Suprapubic skin (tissue), 4 donors: ENCODE data around the gene PEPD. TPM values are rescaled to one million over a fixed set of nuclear protein-coding genes. Genes with fewer than 3 reads are reported as not detected.

Source experiments
- DNase-seq, 2 donors: peaks; one replicate each; pipeline ENCODE4 v3.0.0-alpha.2; 2019; ENCODE audit warnings: low spot score in 2 of 2
- H3K27ac ChIP-seq: fragments of 200-600 bp; sonication (generic); one replicate; pipeline ENCODE4 v1.5.1; 2019
- H3K27me3 ChIP-seq: fragments of 200-600 bp; sonication (generic); one replicate; pipeline ENCODE4 v1.5.1; 2019
- H3K36me3 ChIP-seq: fragments of 200-600 bp; sonication (generic); one replicate; pipeline ENCODE4 v1.5.1; 2019
- H3K4me1 ChIP-seq: fragments of 200-600 bp; sonication (generic); one replicate; pipeline ENCODE4 v1.5.1; 2019
- H3K4me3 ChIP-seq: fragments of 200-600 bp; sonication (generic); one replicate; pipeline ENCODE4 v1.5.1; 2019; ENCODE audit warnings: mild to moderate bottlenecking
- H3K9me3 ChIP-seq: fragments of 200-600 bp; sonication (generic); one replicate; pipeline ENCODE4 v1.5.1; 2019
- EP300 ChIP-seq: sonication (generic); formaldehyde crosslinking; IDR thresholded peaks from one replicate; pipeline ENCODE4 v1.6.1; 2017; ENCODE audit warnings: antibody characterized with exemption
- POLR2A ChIP-seq, 2 donors: fragments of 450-650 bp; IDR thresholded peaks; one replicate each; pipeline ENCODE4 v1.6.1; 2017; ENCODE audit warnings: antibody characterized with exemption in 2 of 2, mild to moderate bottlenecking in 2 of 2, moderate library complexity in 2 of 2
- POLR2AphosphoS5 ChIP-seq, 3 donors: sonication (generic); formaldehyde crosslinking; IDR thresholded peaks; one replicate each; pipeline ENCODE4 v1.6.1; 2017; ENCODE audit warnings: antibody characterized with exemption in 3 of 3
- WGBS: methylation state at CpG from one replicate; pipeline ENCODE4 v1.1.5; 2018; 5-methylcytosine and 5-hydroxymethylcytosine counted together
- total RNA-seq, 4 donors: library from RNA; depleted of rRNA; stranded (reverse); fragments of >200 nt; gene quantifications; one replicate each; pipeline ENCODE4 v1.1.0, GENCODE V29; 2016
- TF ChIP-seq, protein P1 (sequence below), 2 donors: fragments of 200-600 bp in 1 of 2; fragments of 450-650 bp in 1 of 2; sonication (generic) in 1 of 2; IDR thresholded peaks; one replicate each; pipeline ENCODE4 v1.5.1; 2016 to 2019; ENCODE audit warnings: antibody characterized with exemption in 2 of 2, mild to moderate bottlenecking in 1 of 2, moderate library complexity in 1 of 2

The PEPD gene
- total RNA-seq, 4 donors from 2014 or later: 35.2 to 73.8 (median 55.9) TPM

- H3K27ac ChIP-seq: no peak overlapping the region
- no peaks in the 10 kb centered on the region for H3K27me3 ChIP-seq
- H3K9me3 ChIP-seq: no peaks in the 10 kb centered on the region
- 70% methylated on average over 16 of the region's 16 CpGs for WGBS
- peaks cover 12% of the 10 kb centered on the region for H3K36me3 ChIP-seq
- H3K4me3 ChIP-seq: no peak overlapping the region
- H3K4me1 ChIP-seq: peaks cover 51% of the 10 kb centered on the region
- TF ChIP-seq POLR2AphosphoS5 (IDR thresholded peaks at IDR 0.05): no peak
- no peak for TF ChIP-seq POLR2A (IDR thresholded peaks at IDR 0.05)
- TF ChIP-seq, protein P1, sequence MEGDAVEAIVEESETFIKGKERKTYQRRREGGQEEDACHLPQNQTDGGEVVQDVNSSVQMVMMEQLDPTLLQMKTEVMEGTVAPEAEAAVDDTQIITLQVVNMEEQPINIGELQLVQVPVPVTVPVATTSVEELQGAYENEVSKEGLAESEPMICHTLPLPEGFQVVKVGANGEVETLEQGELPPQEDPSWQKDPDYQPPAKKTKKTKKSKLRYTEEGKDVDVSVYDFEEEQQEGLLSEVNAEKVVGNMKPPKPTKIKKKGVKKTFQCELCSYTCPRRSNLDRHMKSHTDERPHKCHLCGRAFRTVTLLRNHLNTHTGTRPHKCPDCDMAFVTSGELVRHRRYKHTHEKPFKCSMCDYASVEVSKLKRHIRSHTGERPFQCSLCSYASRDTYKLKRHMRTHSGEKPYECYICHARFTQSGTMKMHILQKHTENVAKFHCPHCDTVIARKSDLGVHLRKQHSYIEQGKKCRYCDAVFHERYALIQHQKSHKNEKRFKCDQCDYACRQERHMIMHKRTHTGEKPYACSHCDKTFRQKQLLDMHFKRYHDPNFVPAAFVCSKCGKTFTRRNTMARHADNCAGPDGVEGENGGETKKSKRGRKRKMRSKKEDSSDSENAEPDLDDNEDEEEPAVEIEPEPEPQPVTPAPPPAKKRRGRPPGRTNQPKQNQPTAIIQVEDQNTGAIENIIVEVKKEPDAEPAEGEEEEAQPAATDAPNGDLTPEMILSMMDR (IDR thresholded peaks at IDR 0.05): no peak
- no peak for TF ChIP-seq EP300
- DNase-seq: peak in 1 of 2 donors; percentile 50
Observed at GRCh38 chr19:33379151-33379829, 142.3 kb downstream of the PEPD start.

GRCh38 chr19:33377586-33378475, 143.8 kb downstream of the PEPD start:
- H3K36me3 ChIP-seq: peaks cover 5% of the 10 kb centered on the region
- 66% methylated on average over 12 of the region's 12 CpGs for WGBS
- no peaks in the 10 kb centered on the region for H3K9me3 ChIP-seq
- TF ChIP-seq EP300 (no peak), POLR2AphosphoS5 (IDR thresholded peaks at IDR 0.05) (no peak)
- no peak overlapping the region for H3K4me3 ChIP-seq
- H3K27me3 ChIP-seq: no peaks in the 10 kb centered on the region
- DNase-seq: peak; percentile 59 to 79
- H3K4me1 ChIP-seq: peaks cover 56% of the 10 kb centered on the region
- H3K27ac ChIP-seq: peak overlapping the region; percentile 79

DNA sequence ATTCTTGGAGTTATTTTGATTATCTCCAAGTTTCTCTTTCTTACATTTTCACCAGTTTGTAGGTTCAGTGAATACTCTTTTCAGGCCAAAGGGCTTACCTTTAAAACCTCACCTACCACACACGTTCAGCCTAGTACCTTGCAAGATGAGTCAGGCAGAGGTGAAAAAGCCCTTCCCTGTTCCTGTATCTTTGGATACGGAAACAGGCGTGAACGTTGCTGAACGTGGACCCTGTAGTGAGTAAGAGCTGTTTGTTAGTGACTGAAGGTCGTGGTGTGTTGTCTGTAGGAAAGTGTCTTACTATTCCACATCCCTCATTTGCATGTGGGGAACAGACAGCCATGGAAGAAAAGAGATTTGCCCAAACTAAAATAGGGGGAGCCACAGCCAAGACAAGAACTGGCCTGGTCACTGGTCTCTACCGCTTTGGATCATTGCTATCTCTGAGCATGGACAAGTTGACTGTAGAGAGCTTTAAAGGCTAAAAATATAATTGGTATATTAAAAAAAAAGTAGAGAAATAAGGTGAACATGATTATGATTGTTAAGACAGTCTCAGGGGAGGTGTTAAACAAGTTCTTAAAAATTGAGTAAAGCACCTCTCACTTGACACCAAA, 144.5 kb downstream of the PEPD start:
- no peak overlapping the region for H3K4me3 ChIP-seq
- DNase-seq: peak in 1 of 2 donors; percentile 48
- H3K4me1 ChIP-seq: peaks cover 61% of the 10 kb centered on the region
- H3K27me3 ChIP-seq: no peaks in the 10 kb centered on the region
- H3K9me3 ChIP-seq: no peaks in the 10 kb centered on the region
- H3K36me3 ChIP-seq: peaks cover 5% of the 10 kb centered on the region
- 55% methylated on average over 7 of the region's 7 CpGs for WGBS
- no peak for TF ChIP-seq EP300
- TF ChIP-seq POLR2A (IDR thresholded peaks at IDR 0.05): no peak
- TF ChIP-seq, protein P1 (IDR thresholded peaks at IDR 0.05): no peak
- no peak for TF ChIP-seq POLR2AphosphoS5 (IDR thresholded peaks at IDR 0.05)
- peak overlapping the region; percentile 79 for H3K27ac ChIP-seq

- WGBS: 49% methylated on average over 2 of the region's 2 CpGs
- peak in 1 of 2 donors; percentile 85 for DNase-seq
- Histone ChIP-seq H3K4me1 (peaks cover 67% of the 10 kb centered on the region), H3K27ac (peak overlapping the region; percentile 79), H3K9me3 (no peaks in the 10 kb centered on the region), H3K27me3 (no peaks in the 10 kb centered on the region), H3K4me3 (no peak overlapping the region), H3K36me3 (peaks cover 5% of the 10 kb centered on the region)
- TF ChIP-seq POLR2A (IDR thresholded peaks at IDR 0.05) (no peak), POLR2AphosphoS5 (IDR thresholded peaks at IDR 0.05) (peak in 1 of 3 donors; percentile 61), EP300 (no peak)
- TF ChIP-seq, protein P1 (IDR thresholded peaks at IDR 0.05): no peak
Observed at GRCh38 chr19:33376423-33376822, 145.2 kb downstream of the PEPD start.

GRCh38 chr19:33375837-33376159, 145.8 kb downstream of the PEPD start:
- H3K4me1 ChIP-seq: peaks cover 70% of the 10 kb centered on the region
- no peak for TF ChIP-seq POLR2A (IDR thresholded peaks at IDR 0.05)
- TF ChIP-seq EP300: no peak
- peak overlapping the region; percentile 79 for H3K27ac ChIP-seq
- H3K9me3 ChIP-seq: no peaks in the 10 kb centered on the region
- H3K4me3 ChIP-seq: no peak overlapping the region
- no peaks in the 10 kb centered on the region for H3K27me3 ChIP-seq
- peaks cover 5% of the 10 kb centered on the region for H3K36me3 ChIP-seq
- no peak for DNase-seq
- WGBS: 88% methylated on average over 1 of the region's 1 CpG
